Measurements from ENCODE around the gene PLEKHA6. TPM values are rescaled to one million over a fixed set of nuclear protein-coding genes. Genes with fewer than 3 reads are reported as not detected.

The PLEKHA6 gene
- polyA plus RNA-seq, 1 donor from 2014 or later = 22.6 TPM

DNA sequence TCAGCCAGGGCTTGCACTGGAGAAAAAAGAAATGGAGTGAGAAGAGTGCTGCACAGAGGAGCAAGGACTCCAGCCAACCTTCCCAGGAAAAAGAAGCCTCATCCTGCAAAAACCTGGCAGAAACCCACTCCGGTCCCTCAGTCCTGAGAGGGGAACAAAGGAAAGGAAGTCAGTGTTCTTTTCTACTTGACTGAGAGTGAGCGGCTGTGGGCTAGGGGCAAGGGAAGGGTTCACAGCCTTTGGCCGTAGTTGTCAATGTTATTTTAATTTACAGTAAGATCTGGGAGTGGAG, 137.0 kb downstream of the PLEKHA6 start:
- no peak overlapping the region for H3K27ac ChIP-seq (ENCODE audit: low read length)
- H2AFZ ChIP-seq (ENCODE audit: low read depth, low read length) = no peak overlapping the region
- no peaks in the 10 kb centered on the region for H3F3A ChIP-seq (ENCODE audit: insufficient read depth, low read length, poor library complexity, severe bottlenecking)
- no peaks in the 10 kb centered on the region for H3K9me2 ChIP-seq (ENCODE audit: insufficient read depth, low read length)
- H3K4me2 ChIP-seq (ENCODE audit: low read length) = no peak overlapping the region
- H3K4me3 ChIP-seq (ENCODE audit: low read length) = no peak overlapping the region
- H3K36me3 ChIP-seq (ENCODE audit: insufficient read depth, low read length) = peaks cover 6% of the 10 kb centered on the region
- H4K20me1 ChIP-seq (ENCODE audit: insufficient read depth) = no peaks in the 10 kb centered on the region
- no peaks in the 10 kb centered on the region for H3K9me3 ChIP-seq (ENCODE audit: low read length)
- H3K27me3 ChIP-seq (ENCODE audit: insufficient read depth, low read depth, low read length) = no peaks in the 10 kb centered on the region
- no peak overlapping the region for H3K9ac ChIP-seq (ENCODE audit: low read length)
- TF ChIP-seq SMC3 (conservative IDR thresholded peaks at IDR 0.05; ENCODE audit: poor library complexity) = no peak
- TF ChIP-seq MXI1 (conservative IDR thresholded peaks at IDR 0.05; ENCODE audit: poor library complexity, severe bottlenecking) = no peak
- TF ChIP-seq EP300 (conservative IDR thresholded peaks at IDR 0.05; ENCODE audit: poor library complexity, severe bottlenecking) = no peak
- TF ChIP-seq, protein P1, sequence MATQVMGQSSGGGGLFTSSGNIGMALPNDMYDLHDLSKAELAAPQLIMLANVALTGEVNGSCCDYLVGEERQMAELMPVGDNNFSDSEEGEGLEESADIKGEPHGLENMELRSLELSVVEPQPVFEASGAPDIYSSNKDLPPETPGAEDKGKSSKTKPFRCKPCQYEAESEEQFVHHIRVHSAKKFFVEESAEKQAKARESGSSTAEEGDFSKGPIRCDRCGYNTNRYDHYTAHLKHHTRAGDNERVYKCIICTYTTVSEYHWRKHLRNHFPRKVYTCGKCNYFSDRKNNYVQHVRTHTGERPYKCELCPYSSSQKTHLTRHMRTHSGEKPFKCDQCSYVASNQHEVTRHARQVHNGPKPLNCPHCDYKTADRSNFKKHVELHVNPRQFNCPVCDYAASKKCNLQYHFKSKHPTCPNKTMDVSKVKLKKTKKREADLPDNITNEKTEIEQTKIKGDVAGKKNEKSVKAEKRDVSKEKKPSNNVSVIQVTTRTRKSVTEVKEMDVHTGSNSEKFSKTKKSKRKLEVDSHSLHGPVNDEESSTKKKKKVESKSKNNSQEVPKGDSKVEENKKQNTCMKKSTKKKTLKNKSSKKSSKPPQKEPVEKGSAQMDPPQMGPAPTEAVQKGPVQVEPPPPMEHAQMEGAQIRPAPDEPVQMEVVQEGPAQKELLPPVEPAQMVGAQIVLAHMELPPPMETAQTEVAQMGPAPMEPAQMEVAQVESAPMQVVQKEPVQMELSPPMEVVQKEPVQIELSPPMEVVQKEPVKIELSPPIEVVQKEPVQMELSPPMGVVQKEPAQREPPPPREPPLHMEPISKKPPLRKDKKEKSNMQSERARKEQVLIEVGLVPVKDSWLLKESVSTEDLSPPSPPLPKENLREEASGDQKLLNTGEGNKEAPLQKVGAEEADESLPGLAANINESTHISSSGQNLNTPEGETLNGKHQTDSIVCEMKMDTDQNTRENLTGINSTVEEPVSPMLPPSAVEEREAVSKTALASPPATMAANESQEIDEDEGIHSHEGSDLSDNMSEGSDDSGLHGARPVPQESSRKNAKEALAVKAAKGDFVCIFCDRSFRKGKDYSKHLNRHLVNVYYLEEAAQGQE (IDR thresholded peaks at IDR 0.05; ENCODE audit: borderline replicate concordance) = no peak
- no peak for TF ChIP-seq TAF1 (IDR thresholded peaks at IDR 0.05; ENCODE audit: low read depth)
- TF ChIP-seq RAD21 (conservative IDR thresholded peaks at IDR 0.05) = no peak
- no peak for TF ChIP-seq POLR2AphosphoS5 (IDR thresholded peaks at IDR 0.05)
- TF ChIP-seq, protein P2, sequence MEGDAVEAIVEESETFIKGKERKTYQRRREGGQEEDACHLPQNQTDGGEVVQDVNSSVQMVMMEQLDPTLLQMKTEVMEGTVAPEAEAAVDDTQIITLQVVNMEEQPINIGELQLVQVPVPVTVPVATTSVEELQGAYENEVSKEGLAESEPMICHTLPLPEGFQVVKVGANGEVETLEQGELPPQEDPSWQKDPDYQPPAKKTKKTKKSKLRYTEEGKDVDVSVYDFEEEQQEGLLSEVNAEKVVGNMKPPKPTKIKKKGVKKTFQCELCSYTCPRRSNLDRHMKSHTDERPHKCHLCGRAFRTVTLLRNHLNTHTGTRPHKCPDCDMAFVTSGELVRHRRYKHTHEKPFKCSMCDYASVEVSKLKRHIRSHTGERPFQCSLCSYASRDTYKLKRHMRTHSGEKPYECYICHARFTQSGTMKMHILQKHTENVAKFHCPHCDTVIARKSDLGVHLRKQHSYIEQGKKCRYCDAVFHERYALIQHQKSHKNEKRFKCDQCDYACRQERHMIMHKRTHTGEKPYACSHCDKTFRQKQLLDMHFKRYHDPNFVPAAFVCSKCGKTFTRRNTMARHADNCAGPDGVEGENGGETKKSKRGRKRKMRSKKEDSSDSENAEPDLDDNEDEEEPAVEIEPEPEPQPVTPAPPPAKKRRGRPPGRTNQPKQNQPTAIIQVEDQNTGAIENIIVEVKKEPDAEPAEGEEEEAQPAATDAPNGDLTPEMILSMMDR (IDR thresholded peaks at IDR 0.05; ENCODE audit: poor library complexity, severe bottlenecking) = no peak
- TF ChIP-seq EZH2 (IDR thresholded peaks at IDR 0.05; ENCODE audit: borderline replicate concordance, insufficient read depth, low read length, poor library complexity, severe bottlenecking) = no peak
- H3K79me2 ChIP-seq (replicated peaks; ENCODE audit: insufficient read depth, low read length) = no peaks in the 10 kb centered on the region

DNA sequence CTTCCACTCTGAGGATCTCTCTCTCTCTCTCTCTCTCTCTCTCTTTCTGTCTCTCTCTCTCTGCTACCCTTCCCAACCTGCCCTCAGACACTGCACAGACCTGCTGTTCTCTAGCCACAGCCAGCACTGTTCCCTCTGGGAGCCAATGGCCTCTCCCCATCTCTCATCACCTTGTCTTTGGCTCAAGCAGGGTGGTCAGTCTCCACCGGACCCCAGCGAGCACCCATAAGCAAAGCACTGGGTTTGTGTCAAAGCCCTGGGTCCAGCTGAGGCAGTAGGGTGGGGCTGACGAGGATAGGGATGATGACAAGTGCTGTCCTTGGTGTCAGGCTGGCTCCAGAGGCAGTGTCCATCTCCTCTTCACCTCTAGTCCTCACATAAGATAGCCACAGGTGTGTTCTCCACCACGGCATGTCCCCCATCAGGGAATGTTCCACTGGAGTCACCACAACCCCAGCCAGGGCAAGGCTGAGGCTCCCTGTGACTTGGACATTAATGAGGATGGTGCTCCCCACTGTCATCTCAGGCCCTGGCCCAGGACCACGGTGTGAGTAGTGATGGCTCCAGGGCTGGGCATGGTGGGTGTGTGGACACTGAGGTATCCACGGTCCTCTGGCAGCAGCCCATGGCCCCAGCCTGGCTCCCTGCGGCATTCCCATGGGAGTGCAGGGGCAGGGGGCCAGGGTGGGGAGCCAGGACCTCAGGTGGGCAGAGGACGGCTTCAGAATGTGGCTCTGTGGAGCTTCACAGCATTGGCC, 137.5 kb downstream of the PLEKHA6 start:
- H3K79me2 ChIP-seq (replicated peaks; ENCODE audit: insufficient read depth, low read length) = no peaks in the 10 kb centered on the region
- H3K36me3 ChIP-seq (ENCODE audit: insufficient read depth, low read length) = peaks cover 5% of the 10 kb centered on the region
- no peaks in the 10 kb centered on the region for H3K9me2 ChIP-seq (ENCODE audit: insufficient read depth, low read length)
- no peak overlapping the region for H3K27ac ChIP-seq (ENCODE audit: low read length)
- H3K27me3 ChIP-seq (ENCODE audit: insufficient read depth, low read depth, low read length) = no peaks in the 10 kb centered on the region
- TF ChIP-seq EP300 (conservative IDR thresholded peaks at IDR 0.05; ENCODE audit: poor library complexity, severe bottlenecking) (no peak), SMC3 (conservative IDR thresholded peaks at IDR 0.05; ENCODE audit: poor library complexity) (no peak), TAF1 (IDR thresholded peaks at IDR 0.05; ENCODE audit: low read depth) (no peak)
- no peak overlapping the region for H3K9ac ChIP-seq (ENCODE audit: low read length)
- H4K20me1 ChIP-seq (ENCODE audit: insufficient read depth) = no peaks in the 10 kb centered on the region
- no peaks in the 10 kb centered on the region for H3K9me3 ChIP-seq (ENCODE audit: low read length)
- no peak overlapping the region for H2AFZ ChIP-seq (ENCODE audit: low read depth, low read length)
- H3K4me3 ChIP-seq (ENCODE audit: low read length) = no peak overlapping the region
- H3F3A ChIP-seq (ENCODE audit: insufficient read depth, low read length, poor library complexity, severe bottlenecking) = no peaks in the 10 kb centered on the region
- no peak overlapping the region for H3K4me2 ChIP-seq (ENCODE audit: low read length)

All from neural cell (in vitro differentiated cells).